Smooth muscle cell (in vitro differentiated cells): Measurements from ENCODE around the gene C1orf167. TPM values are rescaled to one million over a fixed set of nuclear protein-coding genes. Genes with fewer than 3 reads are reported as not detected.

Experiments
- DNase-seq: peaks from one replicate; lab custom pipeline; 2025; ENCODE audit not compliant: unreplicated experiment; lab: John Stamatoyannopoulos, UW
- H2AFZ ChIP-seq: fragments of 200-600 bp; sonication (generic); 2 replicates; pipeline ENCODE4 v1.6.0; 2016; ENCODE audit warnings: antibody characterized with exemption, low read depth, mild to moderate bottlenecking
- H3F3A ChIP-seq: fragments of 200-600 bp; sonication (generic); 2 replicates; pipeline ENCODE4 v1.6.0; 2017; ENCODE audit warnings: antibody characterized with exemption, low read depth
- H3K27ac ChIP-seq: fragments of 200-600 bp; sonication (generic); 2 replicates; pipeline ENCODE4 v1.5.1; 2016; ENCODE audit warnings: low read depth, mild to moderate bottlenecking
- H3K27me3 ChIP-seq: fragments of 200-600 bp; sonication (generic); 2 replicates; pipeline ENCODE4 v1.6.1; 2016; ENCODE audit warnings: low read depth, mild to moderate bottlenecking
- H3K36me3 ChIP-seq: fragments of 200-600 bp; sonication (generic); 2 replicates; pipeline ENCODE4 v1.5.1; 2016; ENCODE audit warnings: low read depth
- H3K4me1 ChIP-seq: fragments of 200-600 bp; sonication (generic); 2 replicates; pipeline ENCODE4 v1.5.1; 2016; ENCODE audit warnings: low read depth
- H3K4me2 ChIP-seq: fragments of 200-600 bp; sonication (generic); 2 replicates; pipeline ENCODE4 v1.6.0; 2016; ENCODE audit warnings: mild to moderate bottlenecking
- H3K4me3 ChIP-seq: fragments of 200-600 bp; sonication (generic); 2 replicates; pipeline ENCODE4 v1.5.1; 2016; ENCODE audit warnings: mild to moderate bottlenecking
- H3K79me2 ChIP-seq: fragments of 200-600 bp; sonication (generic); 2 replicates; pipeline ENCODE4 v1.6.0; 2016; ENCODE audit warnings: low read depth, mild to moderate bottlenecking
- H3K9ac ChIP-seq: fragments of 200-600 bp; sonication (generic); 2 replicates; pipeline ENCODE4 v1.6.0; 2016; ENCODE audit warnings: low read depth
- H3K9me3 ChIP-seq: fragments of 200-600 bp; sonication (generic); replicated peaks from 2 replicates; pipeline ENCODE4 v1.5.1; 2016; ENCODE audit warnings: low read depth
- H4K20me1 ChIP-seq: fragments of 200-600 bp; sonication (generic); 2 replicates; pipeline ENCODE4 v1.6.0; 2016; ENCODE audit warnings: low read depth
- CTCF ChIP-seq: fragments of 200-600 bp; sonication (generic); IDR thresholded peaks from 2 replicates; pipeline ENCODE4 v1.5.1; 2017; ENCODE audit warnings: borderline replicate concordance, mild to moderate bottlenecking, antibody characterized with exemption; ENCODE audit not compliant: insufficient read depth, poor library complexity, severe bottlenecking
- WGBS: methylation state at CpG from one replicate; pipeline ENCODE4 v1.1.7; 2016; ENCODE audit warnings: low lambda C conversion rate; 5-methylcytosine and 5-hydroxymethylcytosine counted together
- polyA plus RNA-seq: library from polyadenylated mRNA; unstranded; fragments of >200 nt; fragmentation: Nextera tagmentation; extraction: Ambion mirVana; gene quantifications from 2 replicates; pipeline ENCODE4 v1.2.1, GENCODE V29; 2016
- total RNA-seq: library from RNA; depleted of rRNA; stranded (reverse); fragments of >200 nt; gene quantifications from 2 replicates; pipeline ENCODE4 v1.2.3, GENCODE V29; 2014

Gene C1orf167
- total and polyA plus RNA-seq, 2 experiments from 2014 or later = 0.70 TPM; not detected in 1

GRCh38 chr1:11783556-11783955 is 21.6 kb downstream of the C1orf167 start:
- peaks cover 10% of the 10 kb centered on the region for H3K4me1 ChIP-seq
- no peaks in the 10 kb centered on the region for H3F3A ChIP-seq
- H3K4me3 ChIP-seq = no peak overlapping the region
- no peak overlapping the region for H3K9ac ChIP-seq
- H3K27me3 ChIP-seq = no peaks in the 10 kb centered on the region
- H3K9me3 ChIP-seq = no peaks in the 10 kb centered on the region
- no peaks in the 10 kb centered on the region for H3K79me2 ChIP-seq
- no peaks in the 10 kb centered on the region for H3K36me3 ChIP-seq
- H3K27ac ChIP-seq = no peak overlapping the region
- H2AFZ ChIP-seq = no peak overlapping the region
- no peaks in the 10 kb centered on the region for H4K20me1 ChIP-seq
- 89% methylated on average over 6 of the region's 6 CpGs for WGBS
- TF ChIP-seq CTCF = no peak
- no peak overlapping the region for H3K4me2 ChIP-seq
- DNase-seq = no peak

GRCh38 chr1:11784256-11784992 is 22.4 kb downstream of the C1orf167 start:
- no peaks in the 10 kb centered on the region for H3K36me3 ChIP-seq
- no peaks in the 10 kb centered on the region for H3K9me3 ChIP-seq
- peaks cover 10% of the 10 kb centered on the region for H3K4me1 ChIP-seq
- H3K9ac ChIP-seq = no peak overlapping the region
- no peaks in the 10 kb centered on the region for H3K79me2 ChIP-seq
- no peaks in the 10 kb centered on the region for H3K27me3 ChIP-seq
- no peak overlapping the region for H3K27ac ChIP-seq
- H3K4me3 ChIP-seq = peak overlapping the region; percentile 38
- H4K20me1 ChIP-seq = no peaks in the 10 kb centered on the region
- no peaks in the 10 kb centered on the region for H3F3A ChIP-seq
- no peak overlapping the region for H2AFZ ChIP-seq
- peak overlapping the region; percentile 82 for H3K4me2 ChIP-seq
- DNase-seq = no peak
- 89% methylated on average over 20 of the region's 21 CpGs for WGBS
- no peak for TF ChIP-seq CTCF

GRCh38 chr1:11784993-11785769 is 23.2 kb downstream of the C1orf167 start:
- Histone ChIP-seq H3K9ac (no peak overlapping the region), H3K27me3 (no peaks in the 10 kb centered on the region), H2AFZ (no peak overlapping the region), H3K79me2 (no peaks in the 10 kb centered on the region), H3F3A (no peaks in the 10 kb centered on the region), H3K4me3 (peak overlapping the region; percentile 38), H3K36me3 (no peaks in the 10 kb centered on the region), H3K9me3 (no peaks in the 10 kb centered on the region), H3K4me1 (peaks cover 10% of the 10 kb centered on the region), H4K20me1 (no peaks in the 10 kb centered on the region), H3K4me2 (peak overlapping the region; percentile 82), H3K27ac (no peak overlapping the region)
- no peak for DNase-seq
- 18% methylated on average over 30 of the region's 30 CpGs for WGBS
- TF ChIP-seq CTCF = peak; percentile 90
